Kidney glomerular epithelial cell (primary cell): Measurements from ENCODE around the gene DDX17.

Source experiments
- DNase-seq: peaks from one replicate; lab custom pipeline; 2025; lab: John Stamatoyannopoulos, UW

DDX17 gene

GRCh38 chr22:38465673-38466490 is 40.2 kb downstream of the DDX17 start:
- no peak for DNase-seq

- no peak for DNase-seq
These were observed 41.0 kb downstream of the DDX17 start for GRCh38 chr22:38464992-38465672.

GRCh38 chr22:38462960-38463784 is 42.9 kb downstream of the DDX17 start:
- DNase-seq: no peak

GRCh38 chr22:38461414-38462081 is 44.6 kb downstream of the DDX17 start:
- DNase-seq: peak; percentile 62

DNA sequence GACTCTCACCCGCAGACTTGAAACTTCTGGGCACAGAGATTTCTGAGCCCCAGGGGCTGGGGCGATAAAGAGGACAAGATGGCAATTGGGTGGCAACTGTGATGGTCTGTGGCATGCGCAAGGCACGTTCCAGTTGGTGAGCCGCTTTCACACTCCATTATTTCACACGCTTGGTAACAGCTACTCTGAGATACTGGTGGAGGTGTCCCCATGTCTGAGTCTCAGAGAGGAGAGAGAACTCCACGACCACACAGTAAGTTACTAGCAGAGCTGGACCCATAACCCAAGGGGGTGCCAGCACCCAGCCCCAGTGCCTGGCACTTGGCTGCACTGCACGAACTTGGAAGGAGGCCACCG is 45.1 kb downstream of the DDX17 start:
- DNase-seq: no peak

- no peak for DNase-seq
These were observed 45.7 kb downstream of the DDX17 start for GRCh38 chr22:38460426-38460840.

- no peak for DNase-seq
These were observed 49.0 kb downstream of the DDX17 start for GRCh38 chr22:38456841-38457699.

DNA sequence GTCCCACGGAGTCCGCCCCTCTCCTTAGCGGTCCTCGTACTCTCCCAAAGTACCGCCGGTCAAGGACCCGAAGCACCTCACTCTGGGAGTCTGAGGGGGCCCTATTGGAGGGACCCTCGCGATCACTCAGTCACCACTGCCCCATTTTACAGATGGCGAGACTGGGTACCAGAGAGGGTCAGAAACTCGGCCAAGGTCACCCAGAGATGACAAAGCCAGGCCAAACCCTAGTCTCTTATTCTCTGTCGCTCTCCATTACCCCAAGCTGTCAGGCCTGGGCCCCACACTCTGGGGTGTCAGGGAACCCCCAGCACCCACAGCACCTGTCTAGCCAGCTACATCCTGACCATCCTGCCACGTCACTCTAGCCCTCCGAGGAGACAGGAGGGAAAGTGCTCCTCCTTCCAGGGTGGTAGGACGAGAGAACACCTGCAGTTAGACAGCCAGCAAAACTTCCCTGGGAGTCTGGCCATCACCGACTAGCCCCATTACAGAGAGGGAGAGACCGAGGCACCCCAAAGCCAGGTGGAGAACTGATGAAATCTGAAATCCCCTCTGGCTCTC is 49.8 kb downstream of the DDX17 start:
- no peak for DNase-seq

- DNase-seq: no peak
These were observed 50.4 kb downstream of the DDX17 start for GRCh38 chr22:38455530-38456271.

GRCh38 chr22:38455076-38455529 is 51.0 kb downstream of the DDX17 start, which contains the start of gene KCNJ4:
TSS of gene KCNJ4 (minus strand) at chr22:38455199. CDS start at chr22:38428132, 27,067 bp downstream.
- DNase-seq: no peak

GRCh38 chr22:38454353-38455075 is 51.6 kb downstream of the DDX17 start:
- no peak for DNase-seq

GRCh38 chr22:38453996-38454352 is 52.1 kb downstream of the DDX17 start:
- no peak for DNase-seq

- DNase-seq: no peak
These were observed 52.9 kb downstream of the DDX17 start for GRCh38 chr22:38453066-38453672.

DNA sequence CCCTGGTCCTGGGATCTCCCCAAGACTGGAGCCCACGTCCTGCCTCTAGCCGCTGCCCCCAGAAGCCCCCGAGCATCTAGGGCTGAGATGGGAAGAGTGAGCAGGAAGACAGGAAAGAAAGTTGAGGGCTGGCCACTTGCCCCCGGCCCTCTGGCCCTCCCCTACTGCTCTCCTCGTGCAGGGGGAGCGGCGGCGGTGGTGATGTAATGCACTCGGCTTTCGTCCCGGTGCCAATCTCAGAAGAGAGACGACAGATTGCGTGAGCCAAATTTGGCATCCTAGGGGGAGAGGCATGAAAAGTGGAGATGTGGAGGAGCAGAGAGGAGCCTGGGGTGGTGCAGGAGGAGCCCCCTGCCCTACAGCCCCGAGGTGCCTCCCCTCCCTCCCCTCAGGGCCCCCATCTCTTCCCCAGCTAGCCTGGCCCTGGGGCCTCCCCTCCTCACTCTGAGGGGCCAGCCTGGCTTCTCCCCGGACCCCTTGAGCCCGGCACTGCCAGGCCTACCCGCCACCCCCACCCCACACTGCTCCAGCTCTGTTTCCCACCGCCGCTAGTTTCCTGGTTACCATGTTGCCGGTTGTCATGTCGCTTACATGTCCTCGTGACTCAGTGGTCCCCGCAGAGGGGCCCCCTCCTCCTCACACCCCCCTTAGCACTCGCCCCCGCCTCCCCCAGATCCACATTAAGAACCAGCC is 53.6 kb downstream of the DDX17 start:
- DNase-seq: no peak

- DNase-seq: no peak
These were observed 54.2 kb downstream of the DDX17 start for GRCh38 chr22:38451864-38452263.

- DNase-seq: no peak
These were observed 54.7 kb downstream of the DDX17 start for GRCh38 chr22:38451404-38451803.

- DNase-seq: no peak
These were observed 55.8 kb downstream of the DDX17 start for GRCh38 chr22:38450234-38450797.

GRCh38 chr22:38449776-38450175 is 56.3 kb downstream of the DDX17 start:
- no peak for DNase-seq
